ENCODE data around the gene FAM240B.
A peak's percentile ranks its signal among the peaks of the same experiment; 100 is the strongest.

Gene FAM240B

GRCh38 chr9:38675831-38676230, 44.1 kb downstream of the FAM240B start:
- TF ChIP-seq JUND (IDR thresholded peaks at IDR 0.05; ENCODE audit: low read depth) = no peak
- no peak for DNase-seq (ENCODE audit: low read depth in 1 of 2, low spot score in 1 of 2)
- in situ Hi-C loops (cut with HindIII; ENCODE audit: low pct_unique_long_range_greater_than_20kb, low sequenced_read_pairs) = no loop called here

GRCh38 chr9:38675211-38675610, 44.7 kb downstream of the FAM240B start:
- no peak for DNase-seq (ENCODE audit: low read depth in 1 of 2, low spot score in 1 of 2)
- in situ Hi-C loops (cut with HindIII; ENCODE audit: low pct_unique_long_range_greater_than_20kb, low sequenced_read_pairs) = no loop called here
- TF ChIP-seq JUND (IDR thresholded peaks at IDR 0.05; ENCODE audit: low read depth) = no peak

- in situ Hi-C loops (cut with HindIII; ENCODE audit: low pct_unique_long_range_greater_than_20kb, low sequenced_read_pairs) = no loop called here
- DNase-seq (ENCODE audit: low read depth in 1 of 2, low spot score in 1 of 2) = no peak
- TF ChIP-seq JUND (IDR thresholded peaks at IDR 0.05; ENCODE audit: low read depth) = no peak
Measured at GRCh38 chr9:38673399-38674193, 46.3 kb downstream of the FAM240B start.

- no peak for TF ChIP-seq JUND (IDR thresholded peaks at IDR 0.05; ENCODE audit: low read depth)
- in situ Hi-C loops (cut with HindIII; ENCODE audit: low pct_unique_long_range_greater_than_20kb, low sequenced_read_pairs) = no loop called here
- DNase-seq (ENCODE audit: low read depth in 1 of 2, low spot score in 1 of 2) = no peak
Measured at GRCh38 chr9:38671748-38672147, 48.2 kb downstream of the FAM240B start.

- in situ Hi-C loops (cut with HindIII; ENCODE audit: low pct_unique_long_range_greater_than_20kb, low sequenced_read_pairs) = no loop called here
- no peak for DNase-seq (ENCODE audit: low read depth in 1 of 2, low spot score in 1 of 2)
- TF ChIP-seq JUND (IDR thresholded peaks at IDR 0.05; ENCODE audit: low read depth) = no peak
Measured at GRCh38 chr9:38671372-38671731, 48.6 kb downstream of the FAM240B start.

GRCh38 chr9:38670542-38671371, 49.2 kb downstream of the FAM240B start:
- no peak for TF ChIP-seq JUND (IDR thresholded peaks at IDR 0.05; ENCODE audit: low read depth)
- in situ Hi-C loops (cut with HindIII; ENCODE audit: low pct_unique_long_range_greater_than_20kb, low sequenced_read_pairs) = no loop called here
- DNase-seq (ENCODE audit: low read depth in 1 of 2, low spot score in 1 of 2) = no peak

- TF ChIP-seq JUND (IDR thresholded peaks at IDR 0.05; ENCODE audit: low read depth) = no peak
Measured at GRCh38 chr9:38668791-38669466, 51.0 kb downstream of the FAM240B start.

GRCh38 chr9:38662763-38663593, 57.0 kb downstream of the FAM240B start:
- no peak for TF ChIP-seq JUND (IDR thresholded peaks at IDR 0.05; ENCODE audit: low read depth)
- DNase-seq (ENCODE audit: low read depth in 1 of 2, low spot score in 1 of 2) = no peak
- in situ Hi-C loops (cut with HindIII; ENCODE audit: low pct_unique_long_range_greater_than_20kb, low sequenced_read_pairs) = no loop called here

More at GRCh38 chr9:38668791-38669466, 51.0 kb downstream of the FAM240B start:
- in situ Hi-C loops (cut with HindIII; ENCODE audit: low pct_unique_long_range_greater_than_20kb, low sequenced_read_pairs) = no loop called here
- no peak for DNase-seq (ENCODE audit: low read depth in 1 of 2, low spot score in 1 of 2)

- TF ChIP-seq JUND (IDR thresholded peaks at IDR 0.05; ENCODE audit: low read depth) = no peak
- DNase-seq (ENCODE audit: low read depth in 1 of 2, low spot score in 1 of 2) = no peak
- in situ Hi-C loops (cut with HindIII; ENCODE audit: low pct_unique_long_range_greater_than_20kb, low sequenced_read_pairs) = no loop called here
Measured at GRCh38 chr9:38659538-38659937, 60.4 kb downstream of the FAM240B start.

- no peak for TF ChIP-seq JUND (IDR thresholded peaks at IDR 0.05; ENCODE audit: low read depth)
- peak in 1 of 2 experiments; percentile 41 for DNase-seq (ENCODE audit: low read depth in 1 of 2, low spot score in 1 of 2)
- in situ Hi-C loops (cut with HindIII; ENCODE audit: low pct_unique_long_range_greater_than_20kb, low sequenced_read_pairs) = no loop called here
Measured at GRCh38 chr9:38656896-38657295, 63.0 kb downstream of the FAM240B start.

GRCh38 chr9:38652486-38652885, 67.4 kb downstream of the FAM240B start:
- no peak for DNase-seq (ENCODE audit: low read depth in 1 of 2, low spot score in 1 of 2)
- TF ChIP-seq JUND (IDR thresholded peaks at IDR 0.05; ENCODE audit: low read depth) = no peak
- in situ Hi-C loops (cut with HindIII; ENCODE audit: low pct_unique_long_range_greater_than_20kb, low sequenced_read_pairs) = no loop called here

GRCh38 chr9:38652044-38652443, 67.9 kb downstream of the FAM240B start:
- in situ Hi-C loops (cut with HindIII; ENCODE audit: low pct_unique_long_range_greater_than_20kb, low sequenced_read_pairs) = no loop called here
- no peak for DNase-seq (ENCODE audit: low read depth in 1 of 2, low spot score in 1 of 2)
- no peak for TF ChIP-seq JUND (IDR thresholded peaks at IDR 0.05; ENCODE audit: low read depth)
